Endothelial cell of umbilical vein (primary cell): ENCODE results near the gene IL2RG.

Experiments
- CTCF ChIP-seq, 2 donors: IDR thresholded peaks; 1 replicate in 1 of 2; 2 replicates in 1 of 2; pipeline ENCODE4 v1.5.1; 2011; ENCODE audit warnings: low read length in 2 of 2, mild to moderate bottlenecking in 2 of 2, moderate library complexity in 2 of 2, control low read depth in 1 of 2, inconsistent platforms in 1 of 2, low read depth in 1 of 2; ENCODE audit not compliant: insufficient read depth in 1 of 2; ENCODE audit errors: extremely low read depth in 1 of 2
- EZH2 ChIP-seq: IDR thresholded peaks from 2 replicates; pipeline ENCODE4 v1.6.1; 2012; ENCODE audit warnings: borderline replicate concordance, low read depth, mild to moderate bottlenecking, moderate library complexity, low read length, inconsistent platforms; ENCODE audit not compliant: severe bottlenecking
- FOS ChIP-seq: IDR thresholded peaks from 2 replicates; pipeline ENCODE4 v1.6.1; 2011; ENCODE audit warnings: mild to moderate bottlenecking, low read length, moderate library complexity, borderline replicate concordance; ENCODE audit not compliant: insufficient read depth
- GATA2 ChIP-seq: IDR thresholded peaks from 2 replicates; pipeline ENCODE4 v1.7.0; 2011; ENCODE audit warnings: low read depth, mild to moderate bottlenecking, moderate library complexity, mixed read lengths, low read length; ENCODE audit not compliant: insufficient read length, insufficient read depth
- POLR2A ChIP-seq: IDR thresholded peaks from 2 replicates; pipeline ENCODE4 v1.6.1; 2012; ENCODE audit warnings: low read depth, mild to moderate bottlenecking, control low read depth, low read length
- POLR2AphosphoS5 ChIP-seq: IDR thresholded peaks from 2 replicates; pipeline ENCODE4 v1.6.1; 2012; ENCODE audit warnings: low read depth, mild to moderate bottlenecking, control low read depth, low read length, moderate library complexity; ENCODE audit not compliant: insufficient read depth

DNA sequence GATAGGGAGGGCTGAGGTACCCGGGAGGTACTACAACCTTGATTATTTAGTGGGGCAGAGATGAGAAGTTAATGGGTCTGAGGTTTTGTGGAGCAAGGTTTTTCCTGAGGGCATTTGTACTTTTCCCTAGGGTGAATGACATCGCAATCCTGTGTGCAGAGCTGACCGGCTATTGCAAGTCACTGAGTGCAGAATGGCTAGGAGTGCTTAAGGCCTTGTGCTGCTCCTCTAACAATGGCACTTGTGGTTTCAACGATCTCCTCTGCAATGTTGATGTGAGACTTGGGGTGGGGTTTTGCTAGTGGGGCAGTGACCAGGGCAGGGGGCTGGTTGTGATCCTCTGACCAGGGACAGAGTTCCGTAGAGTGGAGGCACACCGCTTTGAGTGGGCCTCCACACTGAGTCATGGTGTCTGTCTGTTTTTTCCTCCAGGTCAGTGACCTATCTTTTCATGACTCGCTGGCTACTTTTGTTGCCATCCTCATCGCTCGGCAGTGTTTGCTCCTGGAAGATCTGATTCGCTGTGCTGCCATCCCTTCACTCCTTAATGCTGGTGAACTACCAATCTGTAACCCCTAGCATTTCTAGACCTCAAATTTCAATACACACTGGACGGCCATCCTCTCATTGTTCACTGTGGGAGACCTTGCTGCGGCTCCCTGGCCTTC lies 16.9 kb upstream of the IL2RG start:
- TF ChIP-seq CTCF (IDR thresholded peaks at IDR 0.05; ENCODE audit: extremely low read depth in 1 of 2, insufficient read depth in 1 of 2, low read depth in 1 of 2, low read length in 2 of 2) (no peak), POLR2A (no peak), FOS (no peak), GATA2 (no peak), EZH2 (no peak), POLR2AphosphoS5 (no peak)
